ENCODE results near the gene ACSS1.

DNA sequence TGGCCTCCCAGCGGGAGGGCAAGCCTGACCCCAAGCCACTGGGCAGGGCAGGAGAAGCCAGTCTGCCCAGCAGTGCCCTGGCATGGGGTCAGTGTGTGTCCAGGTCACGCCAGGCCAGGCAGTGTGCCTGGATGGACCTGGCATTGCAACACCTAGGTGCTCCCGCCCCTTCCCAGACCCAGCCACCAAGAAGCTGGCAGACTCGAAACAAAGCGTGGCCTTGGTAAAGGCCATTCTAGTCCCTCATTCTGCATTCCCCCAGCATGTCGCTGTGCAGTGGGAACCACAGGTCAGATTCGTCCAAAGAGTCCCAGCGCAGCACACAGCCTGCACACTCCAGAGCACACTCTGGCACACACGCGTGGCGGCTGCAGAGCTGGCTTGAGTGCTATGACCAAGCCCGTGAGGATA is 46.1 kb downstream of the ACSS1 start:
- TF ChIP-seq GATA3 (IDR thresholded peaks at IDR 0.05; ENCODE audit: low read depth, low read length) (no peak), GATA2 (IDR thresholded peaks at IDR 0.05; ENCODE audit: low read depth, low read length) (no peak)
